GM19467 (cell line): ENCODE results near the gene AKAP13.

Experiments used
- ATAC-seq: cut with Tn5 transposase; IDR thresholded peaks from one replicate; pipeline ENCODE4 v1.9.1; 2021; ENCODE audit warnings: mild to moderate bottlenecking, moderate library complexity; ENCODE audit not compliant: unreplicated experiment

Gene AKAP13

DNA sequence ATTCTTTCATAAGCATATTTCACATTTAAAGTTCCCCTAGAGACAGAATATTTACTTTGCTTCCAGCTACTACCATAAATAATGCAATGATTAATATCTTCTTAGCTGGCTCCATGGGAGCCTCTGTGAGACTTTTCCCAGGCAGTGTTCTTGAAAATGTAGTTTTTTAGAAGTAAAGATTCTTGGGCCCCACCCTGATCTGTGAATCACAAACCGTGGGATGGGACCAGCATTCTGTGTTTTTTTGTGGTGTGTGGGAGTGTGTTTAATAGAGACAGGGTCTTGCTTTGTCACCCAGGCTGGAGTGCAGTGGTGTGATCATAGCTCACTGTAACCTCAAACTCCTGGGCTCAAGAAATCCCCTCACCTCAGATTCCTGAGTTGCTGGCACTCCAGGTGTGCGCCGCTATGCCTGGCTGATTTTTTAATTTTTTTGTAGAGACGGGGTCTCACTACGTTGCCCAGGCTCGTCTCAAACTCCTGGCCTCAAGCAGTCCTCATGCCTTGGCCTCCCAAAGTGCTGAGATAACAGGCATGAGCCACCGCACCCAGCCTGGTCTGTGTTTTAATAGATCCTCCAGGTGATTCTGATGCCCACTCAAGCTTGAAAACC, 331.3 kb downstream of the AKAP13 start:
- ATAC-seq, result no peak

GRCh38 chr15:85716261-85716660, 335.9 kb downstream of the AKAP13 start:
- no peak for ATAC-seq

- ATAC-seq, result no peak
Measured at GRCh38 chr15:85717212-85717611, 336.8 kb downstream of the AKAP13 start.

GRCh38 chr15:85718271-85718971, 338.0 kb downstream of the AKAP13 start:
- no peak for ATAC-seq

GRCh38 chr15:85718981-85719380, 338.6 kb downstream of the AKAP13 start:
- ATAC-seq, result no peak

DNA sequence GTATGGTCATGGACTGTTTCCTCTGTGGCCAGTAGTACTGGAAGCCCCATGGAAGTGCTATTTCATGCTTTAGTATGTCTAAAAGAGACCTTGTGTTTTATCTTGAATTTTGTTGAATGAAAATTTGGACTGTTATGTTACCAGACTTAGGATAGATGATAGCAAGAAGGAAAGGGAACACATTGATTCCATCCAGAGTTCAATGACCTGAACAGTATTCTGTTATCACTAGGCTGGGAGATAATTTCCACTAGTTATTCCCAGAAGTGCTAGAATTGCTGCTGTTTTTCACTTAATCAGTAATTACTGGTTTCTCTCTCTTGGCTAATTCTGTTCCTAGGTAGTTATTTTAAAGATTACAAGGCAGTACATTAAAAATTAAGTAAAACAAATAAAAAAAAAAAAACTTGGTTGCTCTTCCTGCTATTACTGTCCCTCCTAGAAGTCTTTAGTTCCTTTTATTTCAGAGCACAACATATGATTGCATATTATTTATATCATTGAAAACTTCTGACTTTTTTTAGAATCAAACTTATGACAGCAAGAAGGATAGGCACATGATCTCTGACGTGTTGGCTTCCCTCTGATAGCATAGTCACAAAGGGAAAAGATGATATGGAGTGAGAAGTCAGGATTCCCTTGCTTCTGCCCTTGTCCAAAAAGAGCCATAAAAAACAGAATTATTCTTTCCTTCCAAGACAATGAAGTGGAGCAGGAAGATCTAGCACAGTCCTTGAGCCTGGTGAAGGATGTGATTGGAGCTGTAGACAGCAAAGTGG, 342.2 kb downstream of the AKAP13 start:
- no peak for ATAC-seq

DNA sequence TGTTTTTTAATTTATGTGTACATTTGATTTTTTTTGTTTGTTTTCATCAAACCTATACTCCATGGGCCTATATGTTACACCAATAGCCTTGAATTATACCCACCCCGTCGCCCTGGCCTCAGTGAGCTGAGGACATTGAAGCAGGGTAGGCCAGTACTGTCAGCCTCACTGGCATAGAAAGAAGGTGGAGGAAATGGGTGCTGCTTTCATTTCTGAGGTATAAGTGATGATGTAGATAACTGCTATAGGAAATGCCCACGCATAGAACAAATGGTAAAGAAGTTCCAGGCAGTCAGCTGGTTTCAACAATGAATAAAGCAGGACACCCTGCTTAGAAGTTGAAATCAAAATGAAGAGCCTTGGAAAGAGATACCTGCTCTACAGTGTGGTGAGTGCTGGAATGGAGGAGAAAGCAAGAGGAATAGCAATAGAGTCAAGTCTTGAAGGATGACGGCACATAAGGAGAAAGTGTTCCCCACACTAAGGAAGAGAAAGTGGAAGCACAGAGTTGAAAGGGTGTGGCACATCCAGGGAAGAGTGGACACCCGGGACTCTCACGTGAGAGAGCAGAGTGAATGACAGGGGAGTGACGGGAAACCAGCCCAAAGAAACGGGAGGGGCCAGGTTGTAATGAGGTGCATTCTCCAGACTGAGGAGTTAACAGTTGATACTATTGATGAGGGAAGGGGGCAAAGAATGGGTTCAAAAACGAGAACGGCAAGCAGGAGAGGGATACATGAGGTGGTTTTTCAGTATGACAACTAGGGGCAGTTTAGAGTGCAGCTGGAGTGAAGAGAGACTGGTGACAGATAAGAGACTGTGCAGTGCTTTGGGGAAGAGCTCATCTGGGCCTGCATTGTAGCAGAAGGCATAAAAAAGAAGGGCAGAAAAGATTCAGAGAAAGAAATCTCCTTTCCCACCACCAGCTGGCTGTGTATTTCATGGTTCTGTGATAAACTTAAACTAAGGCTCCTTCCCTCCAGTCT, 343.9 kb downstream of the AKAP13 start:
- ATAC-seq, result no peak

GRCh38 chr15:85725019-85725418, 344.6 kb downstream of the AKAP13 start:
- ATAC-seq, result no peak

DNA sequence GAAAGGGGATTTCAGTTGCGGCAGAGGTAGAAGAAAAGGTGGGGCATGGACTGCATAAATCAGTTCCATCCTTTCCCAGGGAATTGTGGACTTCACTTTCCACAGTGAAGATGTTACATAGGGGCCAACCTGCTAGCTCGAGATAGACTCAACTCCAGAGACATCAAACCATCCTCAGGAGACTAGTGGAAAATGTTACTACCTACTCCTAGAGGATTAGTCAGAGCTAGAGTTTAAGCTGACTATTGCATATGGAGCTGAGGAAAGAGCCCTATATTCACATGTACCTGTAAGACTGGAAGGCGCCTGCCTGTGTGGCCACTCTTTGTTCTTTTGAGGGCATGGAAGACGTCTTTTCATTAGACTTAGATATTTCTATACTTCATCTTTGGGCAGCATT, 345.2 kb downstream of the AKAP13 start:
- no peak for ATAC-seq

- ATAC-seq, result no peak
Measured at GRCh38 chr15:85726454-85726853, 346.1 kb downstream of the AKAP13 start.

DNA sequence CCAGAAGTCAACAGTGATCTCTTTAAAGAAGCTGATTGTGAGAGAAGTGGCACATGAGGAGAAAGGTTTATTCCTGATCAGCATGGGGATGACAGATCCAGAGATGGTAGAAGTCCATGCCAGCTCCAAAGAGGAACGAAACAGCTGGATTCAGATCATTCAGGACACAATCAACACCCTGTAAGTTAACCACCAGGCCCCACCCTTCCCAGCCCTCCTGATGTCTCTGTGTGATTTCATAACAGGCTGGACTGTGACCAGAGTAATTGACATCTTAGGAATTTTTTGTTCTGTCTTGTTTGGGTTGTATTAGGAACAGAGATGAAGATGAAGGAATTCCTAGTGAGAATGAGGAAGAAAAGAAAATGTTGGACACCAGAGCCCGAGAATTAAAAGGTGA, 346.7 kb downstream of the AKAP13 start:
- no peak for ATAC-seq

- ATAC-seq, result peak; percentile 68
Measured at GRCh38 chr15:85730001-85730820, 349.8 kb downstream of the AKAP13 start.

DNA sequence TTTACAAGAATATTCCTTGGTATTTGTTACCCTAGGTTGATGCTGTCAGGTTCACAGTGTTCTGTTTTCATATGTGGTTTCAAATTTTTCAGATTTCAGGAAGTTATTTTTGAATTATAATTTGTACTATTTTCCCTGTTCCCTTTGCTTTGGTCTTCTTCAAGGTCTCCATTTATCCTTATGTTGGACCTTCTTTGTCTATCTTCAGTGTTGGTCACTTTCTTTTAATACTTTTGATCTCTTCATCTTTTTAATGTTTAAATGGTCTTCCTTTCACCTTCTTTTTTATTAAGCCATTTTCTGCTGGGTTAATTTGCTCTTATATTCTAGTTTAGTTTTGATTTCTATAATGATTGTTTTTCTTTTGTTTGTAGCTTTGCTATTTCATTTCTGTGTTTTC, 353.0 kb downstream of the AKAP13 start:
- ATAC-seq, result no peak

DNA sequence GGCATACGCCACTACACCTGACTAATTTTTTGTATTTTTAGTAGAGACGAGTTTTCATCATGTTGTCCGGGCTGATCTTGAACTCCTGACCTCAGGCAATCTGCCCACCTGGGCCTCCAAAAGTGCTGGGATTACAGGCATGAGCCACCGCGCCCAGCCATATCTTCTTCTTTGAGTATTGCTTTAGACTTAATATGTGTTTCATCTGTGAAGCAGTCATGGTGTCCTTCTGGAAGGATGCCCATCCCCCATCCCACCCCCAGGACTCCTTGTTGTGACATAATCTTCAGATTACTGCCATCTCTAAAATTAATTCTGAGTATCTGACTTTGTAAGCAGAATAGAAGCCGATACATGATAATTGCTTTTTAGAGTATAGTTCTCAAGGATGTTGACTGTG, 356.7 kb downstream of the AKAP13 start:
- no peak for ATAC-seq

GRCh38 chr15:85741021-85741421, 360.6 kb downstream of the AKAP13 start:
- ATAC-seq, result no peak

DNA sequence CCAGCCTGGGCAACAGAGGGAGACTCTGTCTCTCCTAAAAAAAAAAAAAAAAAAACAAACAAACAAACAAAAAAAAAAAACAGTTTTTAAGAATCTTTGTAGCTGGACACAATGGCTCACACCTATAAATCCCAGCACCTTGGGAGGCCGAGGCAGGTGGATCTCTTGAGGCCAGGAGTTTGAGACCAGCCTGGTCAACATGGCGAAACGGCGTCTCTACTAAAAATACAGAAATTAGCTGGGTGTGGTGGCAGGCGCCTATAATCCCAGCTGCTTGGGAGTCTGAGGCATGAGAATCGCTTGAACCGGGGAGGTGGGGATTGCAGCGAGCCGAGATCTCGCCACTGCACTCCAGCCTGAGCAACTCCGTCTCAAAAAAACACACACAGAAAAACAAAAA, 361.3 kb downstream of the AKAP13 start:
- ATAC-seq, result no peak

DNA sequence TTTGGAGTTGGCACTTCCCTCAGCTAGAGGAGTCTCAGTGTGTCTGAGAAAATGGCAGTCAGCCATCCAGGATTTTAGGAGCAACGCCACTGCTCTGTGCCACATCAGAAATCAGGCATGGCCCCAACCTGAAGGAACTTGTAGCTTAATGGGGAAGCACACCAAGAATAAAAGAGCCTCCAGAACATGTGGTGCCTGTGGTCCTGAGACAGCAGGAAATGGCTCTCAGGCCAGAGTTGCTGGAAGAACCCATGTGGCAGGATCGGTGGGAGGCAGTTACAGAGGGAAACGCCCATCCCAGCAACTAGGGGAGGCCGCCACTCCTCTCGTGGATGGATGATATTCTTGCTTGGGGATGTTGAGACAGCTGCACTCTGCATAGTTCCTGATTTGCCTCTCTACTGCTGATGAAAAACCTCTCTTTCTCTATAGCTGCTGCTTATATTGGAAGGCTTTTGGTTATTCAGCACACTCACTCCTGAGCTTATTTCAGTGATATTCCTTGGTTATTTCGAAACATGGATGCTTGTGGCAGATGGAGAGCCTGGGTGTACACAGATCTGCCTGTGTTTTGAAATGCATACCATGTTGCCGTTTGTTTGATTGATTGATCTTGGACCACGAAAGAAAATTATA, 361.9 kb downstream of the AKAP13 start:
- no peak for ATAC-seq

- no peak for ATAC-seq
Measured at GRCh38 chr15:85743392-85744055, 363.1 kb downstream of the AKAP13 start.

DNA sequence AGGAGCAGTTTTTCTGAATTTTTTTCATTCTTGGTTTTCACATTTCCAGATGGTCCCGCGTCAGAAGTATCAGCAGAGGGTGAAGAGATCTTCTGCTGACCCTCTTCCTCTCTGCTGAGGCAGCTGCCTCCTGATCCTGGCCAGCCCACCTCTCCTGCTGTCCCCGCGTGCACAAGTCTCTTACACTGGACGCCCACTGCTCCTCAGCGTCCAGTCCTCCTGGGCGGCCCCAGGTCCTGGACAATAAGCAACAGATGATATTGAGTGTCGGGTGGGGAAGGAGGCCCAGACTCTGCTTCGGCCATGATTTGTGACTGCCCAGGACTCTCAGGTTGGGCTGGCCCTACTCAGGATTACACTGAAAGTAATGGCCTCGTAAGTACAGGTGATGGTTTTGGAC, 364.2 kb downstream of the AKAP13 start:
- no peak for ATAC-seq
